ENCODE results near the gene EI24.

EI24 gene

GRCh38 chr11:125625225-125625629 lies 56.0 kb downstream of the EI24 start:
- TF ChIP-seq CREB5 (CRISPR knock-in tag; IDR thresholded peaks at IDR 0.05; ENCODE audit: low read depth) (no peak), GLIS3 (CRISPR knock-in tag; IDR thresholded peaks at IDR 0.05) (no peak), BACH2 (CRISPR knock-in tag; IDR thresholded peaks at IDR 0.05; ENCODE audit: borderline replicate concordance) (no peak), ZC3H10 (CRISPR knock-in tag; IDR thresholded peaks at IDR 0.05) (no peak), PATZ1 (CRISPR knock-in tag; IDR thresholded peaks at IDR 0.05; ENCODE audit: borderline replicate concordance) (no peak), ISL1 (CRISPR knock-in tag; IDR thresholded peaks at IDR 0.05) (no peak), ZFP3 (CRISPR knock-in tag; IDR thresholded peaks at IDR 0.05) (no peak), OSR1 (CRISPR knock-in tag; IDR thresholded peaks at IDR 0.05) (no peak), TCF4 (CRISPR knock-in tag; IDR thresholded peaks at IDR 0.05; ENCODE audit: borderline replicate concordance) (no peak), SNAI2 (CRISPR knock-in tag; IDR thresholded peaks at IDR 0.05) (no peak), POU6F1 (CRISPR knock-in tag; IDR thresholded peaks at IDR 0.05; ENCODE audit: borderline replicate concordance, low read depth) (no peak), RARB (CRISPR knock-in tag; IDR thresholded peaks at IDR 0.05) (no peak), ESRRG (CRISPR knock-in tag; IDR thresholded peaks at IDR 0.05) (no peak), CSRNP3 (CRISPR knock-in tag; IDR thresholded peaks at IDR 0.05) (no peak), ZNF70 (CRISPR knock-in tag; IDR thresholded peaks at IDR 0.05) (no peak), PPARA (CRISPR knock-in tag; IDR thresholded peaks at IDR 0.05; ENCODE audit: borderline replicate concordance) (no peak)
- ATAC-seq = no peak

GRCh38 chr11:125625630-125626287 lies 56.5 kb downstream of the EI24 start:
- ATAC-seq = peak; percentile 84
- TF ChIP-seq BACH2 (CRISPR knock-in tag; IDR thresholded peaks at IDR 0.05; ENCODE audit: borderline replicate concordance) = no peak
- TF ChIP-seq ESRRG (CRISPR knock-in tag; IDR thresholded peaks at IDR 0.05) = no peak
- TF ChIP-seq ZFP30 (CRISPR knock-in tag; IDR thresholded peaks at IDR 0.05) = no peak
- TF ChIP-seq PPARA (CRISPR knock-in tag; IDR thresholded peaks at IDR 0.05; ENCODE audit: borderline replicate concordance) = 0 out of 2 replicates have a peak, but pooled peaks have one; percentile 12
- no peak for TF ChIP-seq PATZ1 (CRISPR knock-in tag; IDR thresholded peaks at IDR 0.05; ENCODE audit: borderline replicate concordance)
- TF ChIP-seq CREB5 (CRISPR knock-in tag; IDR thresholded peaks at IDR 0.05; ENCODE audit: low read depth) = no peak; the same call in 1 of the 2 replicates
- TF ChIP-seq CSRNP3 (CRISPR knock-in tag; IDR thresholded peaks at IDR 0.05) = no peak
- no peak for TF ChIP-seq TOX (CRISPR knock-in tag; IDR thresholded peaks at IDR 0.05; ENCODE audit: borderline replicate concordance)
- no peak for TF ChIP-seq ISL1 (CRISPR knock-in tag; IDR thresholded peaks at IDR 0.05)
- no peak for TF ChIP-seq OSR1 (CRISPR knock-in tag; IDR thresholded peaks at IDR 0.05)
- peak; percentile 66; the same call in 1 of the 2 replicates for TF ChIP-seq GLIS3 (CRISPR knock-in tag; IDR thresholded peaks at IDR 0.05)
- TF ChIP-seq SNAI2 (CRISPR knock-in tag; IDR thresholded peaks at IDR 0.05) = peak; percentile 29; the same call in 1 of the 2 replicates
- peak; percentile 8; the same call in 1 of the 2 replicates for TF ChIP-seq RARB (CRISPR knock-in tag; IDR thresholded peaks at IDR 0.05)
- 0 out of 2 replicates have a peak, but pooled peaks have one; percentile 34 for TF ChIP-seq ZNF70 (CRISPR knock-in tag; IDR thresholded peaks at IDR 0.05)
- TF ChIP-seq TCF4 (CRISPR knock-in tag; IDR thresholded peaks at IDR 0.05; ENCODE audit: borderline replicate concordance) = no peak
- peak; percentile 68; the same call in 1 of the 2 replicates for TF ChIP-seq ZFP3 (CRISPR knock-in tag; IDR thresholded peaks at IDR 0.05)
- no peak for TF ChIP-seq ZC3H10 (CRISPR knock-in tag; IDR thresholded peaks at IDR 0.05)
- TF ChIP-seq ARNTL (CRISPR knock-in tag; IDR thresholded peaks at IDR 0.05; ENCODE audit: borderline replicate concordance, low read depth) = no peak
- peak; percentile 78 for TF ChIP-seq TSHZ2 (CRISPR knock-in tag; IDR thresholded peaks at IDR 0.05)
- TF ChIP-seq POU6F1 (CRISPR knock-in tag; IDR thresholded peaks at IDR 0.05; ENCODE audit: borderline replicate concordance, low read depth) = no peak

Measured in SK-N-SH treated with all-trans-retinoic acid at 6 μM for 48 hours (cell line).